GM12878 (cell line): Measurements from ENCODE around the gene MGAT4B. TPM values are rescaled to one million over a fixed set of nuclear protein-coding genes. Genes with fewer than 3 reads are reported as not detected.

Experiments
- ATAC-seq: fragments of 200-7000 bp; cut with Tn5 transposase; 3 replicates; pipeline ENCODE4 v1.9.1; 2020; ENCODE audit warnings: mild to moderate bottlenecking, moderate library complexity
- BruUV-seq: library from RNA; stranded (reverse); fragments of 400-500 nt; replicated peaks from 2 replicates; lab custom pipeline; 2021; lab: Mats Ljungman, UMichigan
- CTCF ChIA-PET: fragments of 300-600 bp; sonication (Branson Sonifier 250); formaldehyde crosslinking; extraction: SDS; loops from one replicate; lab custom pipeline; 2021; ENCODE audit warnings: inconsistent platforms; lab: Yijun Ruan, JAX
- POLR2A ChIA-PET: fragments of 350-600 bp; formaldehyde crosslinking; extraction: SDS; loops from one replicate; lab custom pipeline; 2021; ENCODE audit warnings: inconsistent platforms; lab: Charles Lee
- RAD21 ChIA-PET: fragments of 300-600 bp; sonication (Branson Sonifier 250); formaldehyde crosslinking; loops from one replicate; lab custom pipeline; 2023; ENCODE audit warnings: antibody characterized with exemption; ENCODE audit not compliant: unreplicated experiment; lab: Charles Lee
- SMC1A ChIA-PET: fragments of 300-600 bp; sonication (Branson Sonifier 250); formaldehyde crosslinking; loops from one replicate; lab custom pipeline; 2023; ENCODE audit not compliant: unreplicated experiment, uncharacterized antibody; lab: Charles Lee
- DNase-seq: peaks from one replicate; pipeline ENCODE4 v3.0.0-alpha.2; 2011; ENCODE audit warnings: low read depth, low spot score
- FAIRE-seq: peaks from 3 replicates; lab custom pipeline; 2011; peaks lifted over from hg19 to GRCh38; lab: Jason Lieb, UNC
- H2AFZ ChIP-seq: 2 replicates; pipeline ENCODE4 v1.6.0; 2011; ENCODE audit warnings: low read depth, low read length, control low read depth; ENCODE audit not compliant: control insufficient read depth
- H3K27ac ChIP-seq: 2 replicates; pipeline ENCODE4 v1.5.1; 2011; ENCODE audit warnings: control low read depth; ENCODE audit not compliant: control insufficient read depth, insufficient read depth
- H3K27me3 ChIP-seq, 2 experiments: replicated peaks in 1 of 2; 2 replicates each; pipeline versions ENCODE4 v1.6.0 to v1.6.1; 2011; ENCODE audit warnings: low read length in 1 of 2; ENCODE audit not compliant: control insufficient read depth in 2 of 2, insufficient read depth in 2 of 2
- H3K36me3 ChIP-seq, 2 experiments: 2 replicates each; pipeline ENCODE4 v1.5.1; 2011; ENCODE audit warnings: low read length in 1 of 2; ENCODE audit not compliant: control insufficient read depth in 2 of 2, insufficient read depth in 2 of 2
- H3K4me1 ChIP-seq: 2 replicates; pipeline ENCODE4 v1.6.1; 2011; ENCODE audit warnings: mild to moderate bottlenecking, low read length, moderate library complexity, mixed read lengths; ENCODE audit not compliant: control insufficient read depth, insufficient read depth
- H3K4me2 ChIP-seq: 2 replicates; pipeline ENCODE4 v1.6.0; 2011; ENCODE audit warnings: control low read depth; ENCODE audit not compliant: control insufficient read depth, insufficient read depth
- H3K4me3 ChIP-seq: fragments of 200-600 bp; sonication (generic); 2 replicates; pipeline ENCODE4 v1.5.1; 2016
- H3K79me2 ChIP-seq: 2 replicates; pipeline ENCODE4 v1.6.0; 2011; ENCODE audit warnings: low read length; ENCODE audit not compliant: control insufficient read depth, insufficient read depth
- H3K9ac ChIP-seq: 2 replicates; pipeline ENCODE4 v1.8.0; 2011; ENCODE audit warnings: low read length, control low read depth, mixed read lengths; ENCODE audit not compliant: control insufficient read depth, insufficient read depth
- H3K9me3 ChIP-seq: replicated peaks from 3 replicates; pipeline ENCODE4 v1.5.1; 2011; ENCODE audit warnings: mild to moderate bottlenecking, low read length; ENCODE audit not compliant: control insufficient read depth, insufficient read depth
- H4K20me1 ChIP-seq: 2 replicates; pipeline ENCODE4 v1.6.0; 2011; ENCODE audit not compliant: control insufficient read depth, insufficient read depth
- E2F4 ChIP-seq: IDR thresholded peaks from 2 replicates; pipeline ENCODE4 v1.6.1; 2012; ENCODE audit warnings: low read depth, low read length, improper control_type of control experiment
- HCFC1 ChIP-seq: fragments of 150-350 bp; IDR thresholded peaks from 2 replicates; pipeline ENCODE4 v1.6.1; 2014; ENCODE audit warnings: low read length
- IRF4 ChIP-seq: IDR thresholded peaks from 2 replicates; pipeline ENCODE4 v1.6.1; 2011; ENCODE audit warnings: low read depth, low read length
- JUNB ChIP-seq: IDR thresholded peaks from 2 replicates; pipeline ENCODE4 v1.6.1; 2016; ENCODE audit warnings: antibody characterized with exemption, mild to moderate bottlenecking
- LARP7 ChIP-seq: fragments of 450-650 bp; IDR thresholded peaks from 2 replicates; pipeline ENCODE4 v1.6.1; 2017; ENCODE audit warnings: mild to moderate bottlenecking
- MXI1 ChIP-seq: fragments of 150-350 bp; IDR thresholded peaks from 2 replicates; pipeline ENCODE4 v1.6.1; 2011; ENCODE audit warnings: low read depth, mild to moderate bottlenecking, inconsistent platforms, low read length, improper control_type of control experiment
- NFIC ChIP-seq: IDR thresholded peaks from 2 replicates; pipeline ENCODE4 v1.6.1; 2012; ENCODE audit warnings: low read depth, mild to moderate bottlenecking, inconsistent platforms, low read length, moderate library complexity
- SP1 ChIP-seq: IDR thresholded peaks from one replicate; pipeline ENCODE4 v1.6.1; 2011; ENCODE audit warnings: low read depth, low read length
- SREBF2 ChIP-seq: IDR thresholded peaks from 2 replicates; pipeline ENCODE4 v1.6.1; 2012; ENCODE audit warnings: mild to moderate bottlenecking, low read length
- ZBED1 ChIP-seq: IDR thresholded peaks from 2 replicates; pipeline ENCODE4 v1.6.1; 2016; ENCODE audit warnings: borderline replicate concordance
- WGBS: methylation state at CpG from one replicate; pipeline ENCODE4 v1.1.6; 2016; ENCODE audit warnings: low lambda C conversion rate; ENCODE audit not compliant: insufficient replicate concordance, insufficient coverage; ENCODE audit errors: missing lambda C conversion rate; 5-methylcytosine and 5-hydroxymethylcytosine counted together
- in situ Hi-C: fragments of 300-500 bp; cut with MboI; formaldehyde crosslinking; loops from 9 replicates; pipeline ENCODE4 v1.14.3; 2018; ENCODE audit warnings: mixed read lengths
- intact Hi-C: fragments of 100-400 bp; cut with micrococcal nuclease; formaldehyde crosslinking; loops from one replicate; pipeline ENCODE4 v1.14.2; 2022; ENCODE audit not compliant: unreplicated experiment
- polyA plus RNA-seq, 11 experiments: library from polyadenylated mRNA; depleted of rRNA in 4 of 11; unstranded in 6 of 11; stranded (reverse) in 5 of 11; fragments of >200 nt; fragmentation: Nextera tagmentation in 4 of 11; fragmentation: Illumina TruSeq in 1 of 11; extraction: Ambion mirVana in 4 of 11; extraction: Trizol in 1 of 11; gene quantifications; 1 replicate in 1 of 11; 2 replicates in 10 of 11; pipeline versions ENCODE4 v1.2.1 to v1.2.3, GENCODE V29; 2011 to 2016; ENCODE audit warnings: inconsistent platforms in 2 of 11, missing spikeins in 2 of 11, low read depth in 1 of 11
- total RNA-seq, 4 experiments: library from RNA; depleted of rRNA in 3 of 4; stranded (reverse); fragments of >200 nt in 3 of 4; fragmentation: Illumina TruSeq in 1 of 4; extraction: Trizol in 1 of 4; gene quantifications; 2 replicates each; pipeline versions ENCODE4 v1.2.1 to v1.2.3, GENCODE V29; 2013 to 2021
- TF ChIP-seq, protein P1 (sequence below): fragments of 450-650 bp; IDR thresholded peaks from 2 replicates; pipeline ENCODE4 v1.6.1; 2017; ENCODE audit warnings: low read depth, mild to moderate bottlenecking, moderate library complexity
- TF ChIP-seq, protein P2 (sequence below): IDR thresholded peaks from 2 replicates; pipeline ENCODE4 v1.6.1; 2012; ENCODE audit warnings: low read length, inconsistent platforms
- TF ChIP-seq, protein P3 (sequence below): fragments of 450-650 bp; IDR thresholded peaks from 2 replicates; pipeline ENCODE4 v1.6.1; 2018; ENCODE audit warnings: mild to moderate bottlenecking, low read depth, moderate library complexity; ENCODE audit not compliant: partially characterized antibody

The MGAT4B gene
- total and polyA plus RNA-seq, 10 of the 15 experiments (the other 5 are each of a cell fraction or from before 2014, with no cell fraction given) = 0.60 to 82.5 (median 34.4) TPM; not detected in 1

- in situ Hi-C loops = no loop called here
- ChIA-PET SMC1A (interaction anchor here (0.9 to 1.2 kb wide), 2 partner anchors 10 to 14 kb away, joined by 3 to 4 read pairs; no protein-coding TSS in a partner anchor), RAD21 (no interaction called here), CTCF (interaction anchor here (1.1 to 1.3 kb wide), 2 partner anchors 24 to 139 kb away, joined by 3 read pairs; no protein-coding TSS in a partner anchor), POLR2A (interaction anchor here (1.1 kb wide), 1 partner anchor 70 kb away, joined by 14 read pairs; no protein-coding TSS in a partner anchor)
- H3K27me3 ChIP-seq = no peaks in the 10 kb centered on the region
- H4K20me1 ChIP-seq = peaks cover 4% of the 10 kb centered on the region; the same call in 1 of the 2 replicates
- no peaks in the 10 kb centered on the region for H3K9me3 ChIP-seq
- no peak overlapping the region for H3K4me3 ChIP-seq
- DNase-seq (no peak), ATAC-seq (no peak), FAIRE-seq (no peak)
- intact Hi-C loops = loop anchor here (10.0 kb wide), 1 partner anchor 207 kb away; no protein-coding TSS in a partner anchor
- peaks cover 9% of the 10 kb centered on the region for H3K79me2 ChIP-seq
- no peaks in the 10 kb centered on the region for H3K4me1 ChIP-seq
- WGBS = 97% methylated on average over 9 of the region's 9 CpGs
- H2AFZ ChIP-seq = no peak overlapping the region
- no TSS peak for BruUV-seq
- H3K4me2 ChIP-seq = no peak overlapping the region
- H3K27ac ChIP-seq = no peak overlapping the region
- no peak overlapping the region for H3K9ac ChIP-seq
- H3K36me3 ChIP-seq = peaks cover 20 to 29% of the 10 kb centered on the region in 2 experiments
- TF ChIP-seq SP1 (no peak), NFIC (no peak), IRF4 (no peak), JUNB (no peak), HCFC1 (no peak), SREBF2 (no peak), ZBED1 (no peak), E2F4 (no peak), MXI1 (no peak), LARP7 (no peak)
- TF ChIP-seq, protein P1, sequence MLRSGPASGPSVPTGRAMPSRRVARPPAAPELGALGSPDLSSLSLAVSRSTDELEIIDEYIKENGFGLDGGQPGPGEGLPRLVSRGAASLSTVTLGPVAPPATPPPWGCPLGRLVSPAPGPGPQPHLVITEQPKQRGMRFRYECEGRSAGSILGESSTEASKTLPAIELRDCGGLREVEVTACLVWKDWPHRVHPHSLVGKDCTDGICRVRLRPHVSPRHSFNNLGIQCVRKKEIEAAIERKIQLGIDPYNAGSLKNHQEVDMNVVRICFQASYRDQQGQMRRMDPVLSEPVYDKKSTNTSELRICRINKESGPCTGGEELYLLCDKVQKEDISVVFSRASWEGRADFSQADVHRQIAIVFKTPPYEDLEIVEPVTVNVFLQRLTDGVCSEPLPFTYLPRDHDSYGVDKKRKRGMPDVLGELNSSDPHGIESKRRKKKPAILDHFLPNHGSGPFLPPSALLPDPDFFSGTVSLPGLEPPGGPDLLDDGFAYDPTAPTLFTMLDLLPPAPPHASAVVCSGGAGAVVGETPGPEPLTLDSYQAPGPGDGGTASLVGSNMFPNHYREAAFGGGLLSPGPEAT = no peak
- TF ChIP-seq, protein P2, sequence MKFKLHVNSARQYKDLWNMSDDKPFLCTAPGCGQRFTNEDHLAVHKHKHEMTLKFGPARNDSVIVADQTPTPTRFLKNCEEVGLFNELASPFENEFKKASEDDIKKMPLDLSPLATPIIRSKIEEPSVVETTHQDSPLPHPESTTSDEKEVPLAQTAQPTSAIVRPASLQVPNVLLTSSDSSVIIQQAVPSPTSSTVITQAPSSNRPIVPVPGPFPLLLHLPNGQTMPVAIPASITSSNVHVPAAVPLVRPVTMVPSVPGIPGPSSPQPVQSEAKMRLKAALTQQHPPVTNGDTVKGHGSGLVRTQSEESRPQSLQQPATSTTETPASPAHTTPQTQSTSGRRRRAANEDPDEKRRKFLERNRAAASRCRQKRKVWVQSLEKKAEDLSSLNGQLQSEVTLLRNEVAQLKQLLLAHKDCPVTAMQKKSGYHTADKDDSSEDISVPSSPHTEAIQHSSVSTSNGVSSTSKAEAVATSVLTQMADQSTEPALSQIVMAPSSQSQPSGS = no peak
- TF ChIP-seq, protein P3, sequence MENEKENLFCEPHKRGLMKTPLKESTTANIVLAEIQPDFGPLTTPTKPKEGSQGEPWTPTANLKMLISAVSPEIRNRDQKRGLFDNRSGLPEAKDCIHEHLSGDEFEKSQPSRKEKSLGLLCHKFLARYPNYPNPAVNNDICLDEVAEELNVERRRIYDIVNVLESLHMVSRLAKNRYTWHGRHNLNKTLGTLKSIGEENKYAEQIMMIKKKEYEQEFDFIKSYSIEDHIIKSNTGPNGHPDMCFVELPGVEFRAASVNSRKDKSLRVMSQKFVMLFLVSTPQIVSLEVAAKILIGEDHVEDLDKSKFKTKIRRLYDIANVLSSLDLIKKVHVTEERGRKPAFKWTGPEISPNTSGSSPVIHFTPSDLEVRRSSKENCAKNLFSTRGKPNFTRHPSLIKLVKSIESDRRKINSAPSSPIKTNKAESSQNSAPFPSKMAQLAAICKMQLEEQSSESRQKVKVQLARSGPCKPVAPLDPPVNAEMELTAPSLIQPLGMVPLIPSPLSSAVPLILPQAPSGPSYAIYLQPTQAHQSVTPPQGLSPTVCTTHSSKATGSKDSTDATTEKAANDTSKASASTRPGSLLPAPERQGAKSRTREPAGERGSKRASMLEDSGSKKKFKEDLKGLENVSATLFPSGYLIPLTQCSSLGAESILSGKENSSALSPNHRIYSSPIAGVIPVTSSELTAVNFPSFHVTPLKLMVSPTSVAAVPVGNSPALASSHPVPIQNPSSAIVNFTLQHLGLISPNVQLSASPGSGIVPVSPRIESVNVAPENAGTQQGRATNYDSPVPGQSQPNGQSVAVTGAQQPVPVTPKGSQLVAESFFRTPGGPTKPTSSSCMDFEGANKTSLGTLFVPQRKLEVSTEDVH = no peak
Measured at GRCh38 chr5:179767496-179768100, 39.1 kb downstream of the MGAT4B start.
